ENCODE data around the gene EXOC3L1. TPM values are rescaled to one million over a fixed set of nuclear protein-coding genes. Genes with fewer than 3 reads are reported as not detected.

EXOC3L1 gene
- total RNA-seq, 1 donor from 2014 or later: 2.5 TPM

GRCh38 chr16:67148656-67149275, 41.2 kb downstream of the EXOC3L1 start:
- intact Hi-C loops (cut with DNase I): no loop called here
- DNase-seq (ENCODE audit: extremely low spot score in 2 of 2): no peak
- H3K36me3 ChIP-seq: peaks cover 0 to 48% of the 10 kb centered on the region in 2 donors
- peaks cover 8% of the 10 kb centered on the region for H3K4me1 ChIP-seq
- no peak overlapping the region for H3K27ac ChIP-seq
- H3K27me3 ChIP-seq: no peaks in the 10 kb centered on the region
- H3K9me3 ChIP-seq: no peaks in the 10 kb centered on the region
- no peak overlapping the region for H3K4me3 ChIP-seq
- TF ChIP-seq CTCF (IDR thresholded peaks at IDR 0.05) (no peak), POLR2A (IDR thresholded peaks at IDR 0.05) (no peak), POLR2AphosphoS5 (IDR thresholded peaks at IDR 0.05; ENCODE audit: insufficient read depth in 1 of 2, low read depth in 1 of 2) (no peak)

GRCh38 chr16:67148221-67148620, 41.7 kb downstream of the EXOC3L1 start:
- Histone ChIP-seq H3K4me3 (no peak overlapping the region), H3K36me3 (peaks cover 0 to 53% of the 10 kb centered on the region in 2 donors), H3K27me3 (no peaks in the 10 kb centered on the region), H3K4me1 (peaks cover 8% of the 10 kb centered on the region), H3K9me3 (no peaks in the 10 kb centered on the region), H3K27ac (no peak overlapping the region)
- no peak for TF ChIP-seq CTCF (IDR thresholded peaks at IDR 0.05)
- no peak for TF ChIP-seq POLR2AphosphoS5 (IDR thresholded peaks at IDR 0.05; ENCODE audit: insufficient read depth in 1 of 2, low read depth in 1 of 2)
- TF ChIP-seq POLR2A (IDR thresholded peaks at IDR 0.05): no peak
- intact Hi-C loops (cut with DNase I): no loop called here
- DNase-seq (ENCODE audit: extremely low spot score in 2 of 2): no peak

GRCh38 chr16:67147437-67148140, 42.3 kb downstream of the EXOC3L1 start:
- Histone ChIP-seq H3K9me3 (no peaks in the 10 kb centered on the region), H3K4me1 (peaks cover 8% of the 10 kb centered on the region), H3K27ac (no peak overlapping the region), H3K27me3 (no peaks in the 10 kb centered on the region), H3K36me3 (peaks cover 0 to 60% of the 10 kb centered on the region in 2 donors), H3K4me3 (no peak overlapping the region)
- no peak for DNase-seq (ENCODE audit: extremely low spot score in 2 of 2)
- TF ChIP-seq POLR2A (IDR thresholded peaks at IDR 0.05): no peak
- no peak for TF ChIP-seq POLR2AphosphoS5 (IDR thresholded peaks at IDR 0.05; ENCODE audit: insufficient read depth in 1 of 2, low read depth in 1 of 2)
- TF ChIP-seq CTCF (IDR thresholded peaks at IDR 0.05): no peak
- intact Hi-C loops (cut with DNase I): no loop called here

- Histone ChIP-seq H3K4me3 (no peak overlapping the region), H3K4me1 (peaks cover 8% of the 10 kb centered on the region), H3K36me3 (peaks cover 0 to 68% of the 10 kb centered on the region in 2 donors), H3K27me3 (no peaks in the 10 kb centered on the region), H3K9me3 (no peaks in the 10 kb centered on the region), H3K27ac (no peak overlapping the region)
- intact Hi-C loops (cut with DNase I): no loop called here
- TF ChIP-seq POLR2AphosphoS5 (IDR thresholded peaks at IDR 0.05; ENCODE audit: insufficient read depth in 1 of 2, low read depth in 1 of 2) (no peak), CTCF (IDR thresholded peaks at IDR 0.05) (no peak), POLR2A (IDR thresholded peaks at IDR 0.05) (no peak)
- no peak for DNase-seq (ENCODE audit: extremely low spot score in 2 of 2)
Measured at GRCh38 chr16:67146523-67147357, 43.2 kb downstream of the EXOC3L1 start.

Measured in vagina (tissue), 2 donors.